ENCODE data around the gene PRG3.

The PRG3 gene

GRCh38 chr11:57380975-57381374 is at the start of gene PRG3:
TSS of gene PRG3 (minus strand) at chr11:57381150. CDS start at chr11:57380708, 442 bp downstream.
- no peak for DNase-seq (ENCODE audit: low spot score)

GRCh38 chr11:57429946-57430345 is 49.0 kb upstream of the PRG3 start:
- no peak for DNase-seq (ENCODE audit: low spot score)

- no peak for DNase-seq (ENCODE audit: low spot score)
These were observed 47.7 kb upstream of the PRG3 start for GRCh38 chr11:57428643-57429042.

- peak; percentile 62 for DNase-seq (ENCODE audit: low spot score)
These were observed 46.8 kb upstream of the PRG3 start for GRCh38 chr11:57427727-57428082.

GRCh38 chr11:57426929-57427726 is 46.2 kb upstream of the PRG3 start, which contains the start of gene SLC43A3:
TSS of gene SLC43A3 (minus strand) at chr11:57427121. CDS start at chr11:57426172, 949 bp downstream.
- DNase-seq (ENCODE audit: low spot score): peak; percentile 85

GRCh38 chr11:57426439-57426928 is 45.5 kb upstream of the PRG3 start:
- DNase-seq (ENCODE audit: low spot score): no peak

GRCh38 chr11:57425565-57426438 is 44.9 kb upstream of the PRG3 start:
- peak; percentile 55 for DNase-seq (ENCODE audit: low spot score)

- DNase-seq (ENCODE audit: low spot score): peak; percentile 63
These were observed 44.0 kb upstream of the PRG3 start for GRCh38 chr11:57424792-57425564.

GRCh38 chr11:57424137-57424791 is 43.3 kb upstream of the PRG3 start:
- no peak for DNase-seq (ENCODE audit: low spot score)

- DNase-seq (ENCODE audit: low spot score): no peak
These were observed 41.7 kb upstream of the PRG3 start for GRCh38 chr11:57422669-57423068.

- no peak for DNase-seq (ENCODE audit: low spot score)
These were observed 40.9 kb upstream of the PRG3 start for GRCh38 chr11:57421805-57422204.

GRCh38 chr11:57421066-57421465 is 40.1 kb upstream of the PRG3 start:
- DNase-seq (ENCODE audit: low spot score): no peak

- no peak for DNase-seq (ENCODE audit: low spot score)
These were observed 38.2 kb upstream of the PRG3 start for GRCh38 chr11:57419146-57419545.

- no peak for DNase-seq (ENCODE audit: low spot score)
These were observed 37.2 kb upstream of the PRG3 start for GRCh38 chr11:57418131-57418530.

GRCh38 chr11:57417056-57417455 is 36.1 kb upstream of the PRG3 start:
- peak; percentile 54 for DNase-seq (ENCODE audit: low spot score)

GRCh38 chr11:57416436-57416835 is 35.5 kb upstream of the PRG3 start:
- DNase-seq (ENCODE audit: low spot score): no peak

- DNase-seq (ENCODE audit: low spot score): no peak
These were observed 33.8 kb upstream of the PRG3 start for GRCh38 chr11:57414612-57415212.

GRCh38 chr11:57413681-57414080 is 32.7 kb upstream of the PRG3 start:
- DNase-seq (ENCODE audit: low spot score): no peak

- DNase-seq (ENCODE audit: low spot score): peak; percentile 21
These were observed 29.3 kb upstream of the PRG3 start for GRCh38 chr11:57410287-57410686.

- no peak for DNase-seq (ENCODE audit: low spot score)
These were observed 28.6 kb upstream of the PRG3 start for GRCh38 chr11:57409321-57410100.

Data from AG08395 (cell line).